GM12864 (cell line): ENCODE measurements around the gene EPN3.
A peak's percentile ranks its signal among the peaks of the same experiment; 100 is the strongest.

Experiments used
- DNase-seq: peaks from one replicate; pipeline ENCODE4 v3.0.0-alpha.2; 2011; ENCODE audit warnings: low read depth
- H3K4me3 ChIP-seq: 2 replicates; pipeline ENCODE4 v1.5.1; 2011; ENCODE audit warnings: mild to moderate bottlenecking, low read depth, low read length, control low read depth
- TF ChIP-seq, protein P1 (sequence below): IDR thresholded peaks from 2 replicates; pipeline ENCODE4 v1.5.1; 2011; ENCODE audit warnings: low read depth, mild to moderate bottlenecking, moderate library complexity, low read length, control low read depth, inconsistent platforms; ENCODE audit errors: missing control alignments

The EPN3 gene

GRCh38 chr17:50538549-50539410, 6.2 kb downstream of the EPN3 start:
- DNase-seq, result no peak
- no peak overlapping the region for H3K4me3 ChIP-seq
- TF ChIP-seq, protein P1, sequence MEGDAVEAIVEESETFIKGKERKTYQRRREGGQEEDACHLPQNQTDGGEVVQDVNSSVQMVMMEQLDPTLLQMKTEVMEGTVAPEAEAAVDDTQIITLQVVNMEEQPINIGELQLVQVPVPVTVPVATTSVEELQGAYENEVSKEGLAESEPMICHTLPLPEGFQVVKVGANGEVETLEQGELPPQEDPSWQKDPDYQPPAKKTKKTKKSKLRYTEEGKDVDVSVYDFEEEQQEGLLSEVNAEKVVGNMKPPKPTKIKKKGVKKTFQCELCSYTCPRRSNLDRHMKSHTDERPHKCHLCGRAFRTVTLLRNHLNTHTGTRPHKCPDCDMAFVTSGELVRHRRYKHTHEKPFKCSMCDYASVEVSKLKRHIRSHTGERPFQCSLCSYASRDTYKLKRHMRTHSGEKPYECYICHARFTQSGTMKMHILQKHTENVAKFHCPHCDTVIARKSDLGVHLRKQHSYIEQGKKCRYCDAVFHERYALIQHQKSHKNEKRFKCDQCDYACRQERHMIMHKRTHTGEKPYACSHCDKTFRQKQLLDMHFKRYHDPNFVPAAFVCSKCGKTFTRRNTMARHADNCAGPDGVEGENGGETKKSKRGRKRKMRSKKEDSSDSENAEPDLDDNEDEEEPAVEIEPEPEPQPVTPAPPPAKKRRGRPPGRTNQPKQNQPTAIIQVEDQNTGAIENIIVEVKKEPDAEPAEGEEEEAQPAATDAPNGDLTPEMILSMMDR, result no peak

- no peak for DNase-seq
- H3K4me3 ChIP-seq, result no peak overlapping the region
- TF ChIP-seq, protein P1, result no peak
Measured at GRCh38 chr17:50539762-50540559, 7.4 kb downstream of the EPN3 start.

DNA sequence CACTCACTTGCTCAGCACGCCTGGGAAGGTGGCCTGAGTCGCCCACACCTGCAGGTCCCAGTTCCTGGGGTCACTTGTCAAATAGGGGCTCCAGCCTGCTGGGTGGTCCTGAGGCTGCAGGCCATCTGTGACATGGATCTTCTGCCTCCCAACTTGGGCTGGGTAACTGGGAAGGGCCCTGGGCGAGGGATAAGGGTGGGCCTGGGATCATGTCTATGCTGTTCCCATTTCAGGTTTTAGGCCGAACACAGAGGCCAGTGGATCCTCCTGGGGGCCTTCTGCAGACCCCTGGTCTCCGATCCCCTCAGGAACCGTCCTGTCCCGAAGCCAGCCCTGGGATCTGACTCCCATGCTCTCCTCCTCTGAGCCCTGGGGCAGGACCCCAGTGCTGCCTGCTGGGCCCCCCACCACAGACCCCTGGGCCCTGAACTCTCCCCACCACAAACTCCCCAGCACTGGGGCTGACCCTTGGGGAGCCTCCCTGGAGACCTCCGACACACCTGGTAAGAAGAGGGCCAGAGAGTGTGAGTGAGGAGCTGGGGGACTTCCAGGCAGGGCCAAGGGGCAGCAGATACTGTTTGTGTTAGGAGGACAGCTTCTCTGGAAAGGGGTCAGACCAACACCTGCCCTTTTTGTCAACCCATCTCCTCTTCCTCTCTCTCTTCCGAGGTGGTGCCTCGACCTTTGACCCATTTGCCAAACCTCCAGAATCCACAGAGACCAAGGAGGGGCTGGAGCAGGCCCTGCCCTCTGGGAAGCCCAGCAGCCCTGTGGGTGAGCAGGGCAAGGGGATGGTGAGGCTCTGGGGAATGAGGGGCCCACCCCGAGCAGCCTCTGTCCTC, 8.2 kb downstream of the EPN3 start:
- DNase-seq, result no peak
- H3K4me3 ChIP-seq, result no peak overlapping the region

DNA sequence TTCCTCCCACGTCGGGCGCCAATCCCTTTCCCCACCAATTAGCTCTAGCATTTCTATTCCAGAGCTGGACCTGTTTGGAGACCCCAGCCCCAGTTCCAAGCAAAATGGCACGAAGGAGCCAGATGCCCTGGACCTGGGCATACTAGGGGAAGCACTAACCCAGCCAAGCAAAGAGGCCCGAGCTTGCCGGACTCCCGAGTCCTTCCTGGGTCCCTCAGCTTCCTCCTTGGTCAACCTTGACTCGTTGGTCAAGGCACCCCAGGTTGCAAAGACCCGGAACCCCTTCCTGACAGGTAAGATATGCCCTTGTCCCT, 8.8 kb downstream of the EPN3 start:
- no peak for DNase-seq
- H3K4me3 ChIP-seq, result peak overlapping the region; percentile 60
- TF ChIP-seq, protein P1, result no peak

More for the DNA sequence above, 8.2 kb downstream of the EPN3 start:
- TF ChIP-seq, protein P1, result no peak

DNA sequence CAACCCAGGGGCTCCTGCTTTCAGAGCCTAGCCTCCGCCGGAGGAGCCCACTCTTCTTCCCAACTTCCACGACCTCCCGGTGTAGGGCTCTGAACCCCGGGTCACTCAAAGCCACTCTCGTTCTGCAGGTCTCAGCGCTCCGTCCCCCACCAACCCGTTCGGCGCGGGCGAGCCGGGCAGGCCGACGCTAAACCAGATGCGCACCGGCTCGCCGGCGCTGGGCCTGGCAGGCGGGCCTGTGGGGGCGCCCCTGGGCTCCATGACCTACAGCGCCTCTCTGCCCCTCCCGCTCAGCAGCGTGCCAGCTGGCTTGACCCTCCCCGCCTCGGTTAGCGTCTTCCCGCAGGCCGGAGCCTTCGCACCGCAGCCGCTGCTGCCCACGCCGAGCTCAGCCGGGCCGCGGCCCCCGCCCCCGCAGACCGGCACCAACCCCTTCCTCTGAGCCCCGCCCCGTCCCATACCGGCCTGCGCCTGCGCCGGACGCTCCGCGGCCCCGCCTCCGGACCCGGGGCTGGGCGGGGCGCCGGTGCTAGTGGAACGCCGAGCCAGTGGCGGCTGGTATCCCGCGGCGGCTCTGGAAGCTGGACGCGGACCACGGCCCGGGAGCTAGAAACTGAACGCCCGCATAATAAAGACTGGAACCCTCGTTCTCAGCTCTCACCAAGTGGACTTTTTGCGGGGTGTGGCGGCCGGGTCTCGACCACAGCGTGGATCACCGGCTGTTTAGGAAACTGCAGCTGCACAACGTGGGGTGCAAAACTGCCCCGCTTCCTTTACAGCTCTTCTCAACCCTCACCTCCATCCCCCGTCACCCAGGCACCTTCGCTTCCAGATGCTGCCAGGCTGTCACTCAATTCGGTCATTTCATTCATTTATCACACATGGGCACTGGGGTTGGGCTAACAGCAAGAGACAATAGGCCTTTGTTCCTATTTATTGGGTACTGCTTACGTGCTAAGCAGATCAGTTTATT, 9.5 kb downstream of the EPN3 start:
- peak overlapping the region; percentile 60 for H3K4me3 ChIP-seq
- no peak for DNase-seq
- TF ChIP-seq, protein P1, result peak; percentile 37
